GM18870 (cell line): ENCODE data around the gene EPHA6.

Experiments
- ATAC-seq: cut with Tn5 transposase; IDR thresholded peaks from one replicate; pipeline ENCODE4 v1.9.1; 2021; ENCODE audit warnings: moderate library complexity; ENCODE audit not compliant: unreplicated experiment

Gene EPHA6

DNA sequence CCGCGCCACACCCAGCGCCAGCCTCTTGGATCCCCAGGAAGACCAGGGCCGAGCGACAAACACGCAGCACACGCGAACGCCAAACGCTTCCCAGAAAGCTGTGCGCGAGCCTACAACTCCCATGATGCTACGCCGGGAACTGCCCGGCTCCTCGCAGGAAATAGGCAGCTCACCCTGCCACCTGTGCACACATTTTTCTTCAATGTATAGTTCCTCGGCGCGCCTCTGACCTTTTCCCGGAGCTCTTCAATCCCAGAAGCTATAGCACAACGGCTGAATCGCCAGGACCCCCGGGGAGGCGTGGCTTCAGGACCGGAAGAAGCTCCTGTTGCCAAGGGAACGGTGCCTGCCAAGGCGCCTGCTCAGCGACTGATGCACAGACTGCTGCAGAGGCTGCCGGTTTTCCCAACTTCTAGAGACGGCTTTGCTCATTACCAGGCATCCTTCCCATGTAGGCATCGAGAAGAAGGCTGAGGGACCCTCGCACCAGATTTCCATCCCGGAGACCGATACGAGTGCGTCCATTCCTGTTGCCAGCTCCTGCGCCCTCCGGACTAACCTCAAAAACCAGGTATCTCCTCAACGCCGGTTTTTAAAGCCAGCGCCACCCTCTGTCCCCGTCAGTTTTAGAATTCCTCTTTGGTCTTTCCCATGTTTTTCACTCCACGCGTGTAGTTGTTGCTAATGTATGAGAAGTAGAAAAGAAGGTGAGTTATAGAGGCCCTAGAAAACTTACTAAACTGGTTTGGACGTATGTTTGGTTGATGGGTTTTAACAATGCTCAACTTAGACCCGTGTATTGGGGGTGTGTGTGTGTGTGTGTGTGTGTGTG is 950.2 kb downstream of the EPHA6 start, which contains the start of gene ARL6:
ARL6 (plus strand) TSS at position 352 of the 832 bp plus-strand sequence. CDS start 3,350 bp downstream, outside the sequence.
- peak; percentile 94 for ATAC-seq

GRCh38 chr3:97765336-97765735 is 950.9 kb downstream of the EPHA6 start:
- no peak for ATAC-seq

- ATAC-seq, result no peak
Measured at GRCh38 chr3:97772926-97773325, 958.5 kb downstream of the EPHA6 start.

GRCh38 chr3:97778152-97778551 is 963.8 kb downstream of the EPHA6 start:
- no peak for ATAC-seq

DNA sequence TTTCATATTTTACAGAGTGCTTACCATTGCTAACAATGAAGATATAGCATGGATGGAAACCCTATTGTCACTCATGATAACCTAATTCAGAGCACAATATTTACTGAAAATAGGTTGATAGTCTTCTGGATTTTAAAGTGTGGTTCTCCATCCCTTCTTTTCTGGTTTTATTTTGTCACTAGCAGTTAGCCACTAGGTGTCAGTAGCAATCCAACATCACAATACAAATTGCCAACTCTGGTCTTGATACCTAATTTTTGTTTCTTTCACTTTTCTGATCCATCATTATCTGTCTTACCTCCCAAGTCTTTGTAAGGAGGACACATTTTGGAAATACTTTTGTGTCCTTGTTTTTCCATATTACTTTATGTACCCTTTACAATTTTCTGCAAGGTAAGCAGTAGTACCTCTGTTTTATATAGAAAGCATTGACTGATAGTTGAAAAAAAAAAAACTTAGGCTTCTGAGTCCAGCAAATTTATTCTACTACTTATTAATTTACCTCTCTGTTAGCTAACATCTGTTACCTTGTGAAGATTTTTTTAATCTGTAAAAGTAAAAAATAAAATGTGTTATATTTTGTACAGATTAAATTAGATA is 979.1 kb downstream of the EPHA6 start:
- ATAC-seq, result peak; percentile 71

DNA sequence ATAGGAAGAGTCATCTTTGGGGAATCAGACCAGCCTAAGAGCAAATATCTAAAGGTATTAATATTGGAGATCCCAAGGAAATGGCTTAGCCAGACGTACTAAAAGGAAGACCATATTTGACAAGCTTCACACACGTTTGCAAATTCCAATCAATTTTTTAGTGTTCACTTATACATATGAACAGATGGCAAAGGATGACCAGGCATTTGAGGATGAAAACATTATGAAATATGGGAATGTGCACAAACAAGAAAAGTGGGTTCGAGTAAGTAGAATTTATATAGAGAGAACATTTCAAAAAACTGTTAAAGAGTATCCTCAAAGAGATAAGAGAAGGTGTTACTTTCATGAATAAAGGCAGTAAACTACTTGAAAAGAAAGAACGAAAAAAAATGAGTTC is 981.6 kb downstream of the EPHA6 start:
- no peak for ATAC-seq
